ENCODE results near the gene COL6A2. TPM values are rescaled to one million over a fixed set of nuclear protein-coding genes. Genes with fewer than 3 reads are reported as not detected.

Gene COL6A2
- total RNA-seq, 1 experiment from 2014 or later = 87.0 TPM

DNA sequence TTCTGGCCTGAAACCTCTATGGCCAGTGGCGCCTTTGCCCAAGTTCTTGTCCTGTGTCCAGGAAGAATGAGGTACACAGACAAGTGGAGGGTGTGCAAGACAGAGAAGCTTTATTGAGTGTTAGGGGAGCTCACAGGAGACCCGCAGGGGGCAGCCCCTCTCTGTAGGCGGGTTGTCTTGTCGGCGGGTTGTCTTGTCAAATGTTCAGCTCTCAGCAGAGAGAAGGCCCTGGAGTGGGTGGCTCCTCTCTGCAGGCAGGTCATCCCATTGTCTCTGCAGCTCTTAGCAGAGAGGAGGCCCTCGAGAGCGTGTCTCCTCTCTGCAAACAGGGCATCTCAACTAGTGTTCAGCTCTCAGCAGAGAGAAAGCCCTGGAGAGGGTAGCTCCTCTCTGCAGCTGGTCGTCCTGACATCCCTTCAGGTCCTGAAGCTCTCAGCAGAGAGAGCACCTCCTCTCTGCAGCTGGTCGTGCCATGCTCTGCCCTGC lies 11.0 kb downstream of the COL6A2 start:
- POLR2A ChIA-PET = no interaction called here
- BruUV-seq (replicated peaks) = no TSS peak
- intact Hi-C loops (cut with micrococcal nuclease) = no loop called here
- DNase-seq (ENCODE audit: low read depth, low spot score) = no peak
- ATAC-seq = no peak
- RAD21 ChIA-PET (ENCODE audit: low non-redundant PET in 1 of 2, low total read pairs in 2 of 2, uncharacterized antibody in 2 of 2, unreplicated experiment in 2 of 2) = interaction anchor here in 1 of 2 experiments (0.6 kb wide), 1 partner anchor 65 kb away, joined by 3 read pairs; no protein-coding TSS in a partner anchor
- no peak overlapping the region for H3K9ac ChIP-seq (ENCODE audit: low read length)
- H3K79me2 ChIP-seq (ENCODE audit: insufficient read depth, low read length) = no peaks in the 10 kb centered on the region
- H3K27me3 ChIP-seq (ENCODE audit: insufficient read depth, low read length) = no peaks in the 10 kb centered on the region
- H3K9me3 ChIP-seq (ENCODE audit: control insufficient read depth in 1 of 2, insufficient read depth in 1 of 2, low read depth in 1 of 2, low read length in 2 of 2) = peaks cover 7 to 12% of the 10 kb centered on the region in 2 experiments; a peak in 2 of 4 replicates
- TF ChIP-seq POLR2AphosphoS5 (IDR thresholded peaks at IDR 0.05; ENCODE audit: low read depth, low read length) (no peak), SRF (IDR thresholded peaks at IDR 0.05; ENCODE audit: low read depth) (no peak), ZNF274 (IDR thresholded peaks at IDR 0.05; ENCODE audit: low read depth, low read length) (no peak), EGR1 (IDR thresholded peaks at IDR 0.05; ENCODE audit: low read depth) (no peak), ELF1 (IDR thresholded peaks at IDR 0.05; ENCODE audit: borderline replicate concordance, low read depth) (no peak), POLR2A (IDR thresholded peaks at IDR 0.05; ENCODE audit: borderline replicate concordance, extremely low read depth, insufficient read depth, insufficient read length) (no peak), SIN3A (IDR thresholded peaks at IDR 0.05; ENCODE audit: low read depth) (no peak), CEBPB (IDR thresholded peaks at IDR 0.05; ENCODE audit: low read depth) (no peak), ZFX (IDR thresholded peaks at IDR 0.05) (no peak)
- H3K36me3 ChIP-seq (ENCODE audit: control insufficient read depth in 1 of 2, insufficient read depth in 2 of 2, low read length in 2 of 2) = peaks cover 3 to 4% of the 10 kb centered on the region in 2 experiments; a peak in 3 of 4 replicates
- H3K4me2 ChIP-seq (ENCODE audit: low read length) = no peak overlapping the region
- no peaks in the 10 kb centered on the region for H3K4me1 ChIP-seq (ENCODE audit: control insufficient read depth in 1 of 2, insufficient read depth in 2 of 2, low read length in 2 of 2)
- no peaks in the 10 kb centered on the region for H4K20me1 ChIP-seq (ENCODE audit: insufficient read depth)
- H3K9me2 ChIP-seq (ENCODE audit: insufficient read depth) = no peaks in the 10 kb centered on the region
- H3K27ac ChIP-seq (ENCODE audit: low read depth, low read length) = no peak overlapping the region
- no peak overlapping the region for H3K4me3 ChIP-seq (replicated peaks in 1 of 2; ENCODE audit: low read depth in 1 of 2, low read length in 2 of 2)
- no peak overlapping the region for H2AFZ ChIP-seq (ENCODE audit: low read depth, low read length, poor library complexity, severe bottlenecking)
- CTCF ChIA-PET = no interaction called here

DNA sequence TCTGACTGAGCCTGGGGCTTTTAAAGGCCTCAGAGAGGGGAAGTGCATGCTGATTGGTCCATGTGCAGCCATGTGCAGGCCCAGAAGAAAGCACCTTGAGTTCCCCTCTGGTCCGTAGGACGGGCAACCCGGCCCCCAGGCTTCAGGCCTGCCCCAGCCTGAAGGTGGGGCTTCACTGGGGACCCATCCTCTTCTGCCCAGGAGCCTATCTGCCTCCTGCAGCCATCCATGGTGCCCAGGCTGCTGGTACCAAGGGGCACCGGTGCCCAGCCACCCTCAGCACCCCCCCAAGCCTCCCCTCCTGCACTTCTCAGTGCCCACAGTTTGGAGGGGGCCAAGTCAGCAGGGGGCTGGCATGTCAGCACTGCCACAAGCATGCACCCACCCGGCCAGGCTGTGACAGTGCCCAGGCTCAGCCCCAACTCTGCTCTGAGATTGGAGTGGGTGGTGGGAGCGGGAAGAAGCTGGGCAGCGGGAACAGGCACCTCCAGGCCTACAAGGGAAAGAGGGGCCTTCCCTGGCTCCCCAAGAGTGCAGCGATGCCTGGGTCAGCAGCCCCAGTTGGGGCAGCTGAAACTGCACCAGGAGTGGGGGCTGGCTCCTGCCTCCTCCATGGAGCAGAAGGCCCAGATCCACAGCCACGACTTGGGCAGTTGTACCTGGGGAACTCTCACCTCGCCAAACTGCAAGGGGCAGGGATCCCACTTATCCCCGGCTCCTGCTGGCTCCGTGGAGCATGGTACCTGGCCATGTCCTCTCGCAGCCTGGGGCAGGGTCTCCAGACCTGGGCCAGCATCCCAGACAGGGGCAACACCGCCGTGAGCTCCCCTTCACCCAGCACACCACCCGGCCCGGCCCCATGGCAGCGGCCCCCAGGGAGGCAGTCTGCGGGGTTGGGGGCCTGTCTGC lies 11.7 kb downstream of the COL6A2 start:
- Histone ChIP-seq H3K9me3 (ENCODE audit: control insufficient read depth in 1 of 2, insufficient read depth in 1 of 2, low read depth in 1 of 2, low read length in 2 of 2) (peaks cover 5 to 12% of the 10 kb centered on the region in 2 experiments; a peak in 3 of 4 replicates), H3K27ac (ENCODE audit: low read depth, low read length) (no peak overlapping the region), H3K4me3 (replicated peaks in 1 of 2; ENCODE audit: low read depth in 1 of 2, low read length in 2 of 2) (no peak overlapping the region), H3K9ac (ENCODE audit: low read length) (no peak overlapping the region), H4K20me1 (ENCODE audit: insufficient read depth) (no peaks in the 10 kb centered on the region), H3K9me2 (ENCODE audit: insufficient read depth) (no peaks in the 10 kb centered on the region), H3K4me1 (ENCODE audit: control insufficient read depth in 1 of 2, insufficient read depth in 2 of 2, low read length in 2 of 2) (no peaks in the 10 kb centered on the region), H3K79me2 (ENCODE audit: insufficient read depth, low read length) (no peaks in the 10 kb centered on the region), H3K27me3 (ENCODE audit: insufficient read depth, low read length) (no peaks in the 10 kb centered on the region), H3K36me3 (ENCODE audit: control insufficient read depth in 1 of 2, insufficient read depth in 2 of 2, low read length in 2 of 2) (peaks cover 4 to 8% of the 10 kb centered on the region in 2 experiments; a peak in 3 of 4 replicates), H2AFZ (ENCODE audit: low read depth, low read length, poor library complexity, severe bottlenecking) (no peak overlapping the region), H3K4me2 (ENCODE audit: low read length) (no peak overlapping the region)
- ChIA-PET RAD21 (ENCODE audit: low non-redundant PET in 1 of 2, low total read pairs in 2 of 2, uncharacterized antibody in 2 of 2, unreplicated experiment in 2 of 2) (no interaction called here), CTCF (no interaction called here), POLR2A (no interaction called here)
- ATAC-seq = no peak
- no TSS peak for BruUV-seq (replicated peaks)
- intact Hi-C loops (cut with micrococcal nuclease) = no loop called here
- no peak for DNase-seq (ENCODE audit: low read depth, low spot score)
- TF ChIP-seq, protein P1, sequence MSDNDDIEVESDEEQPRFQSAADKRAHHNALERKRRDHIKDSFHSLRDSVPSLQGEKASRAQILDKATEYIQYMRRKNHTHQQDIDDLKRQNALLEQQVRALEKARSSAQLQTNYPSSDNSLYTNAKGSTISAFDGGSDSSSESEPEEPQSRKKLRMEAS (IDR thresholded peaks at IDR 0.05) = no peak
- TF ChIP-seq ZNF274 (IDR thresholded peaks at IDR 0.05; ENCODE audit: low read depth, low read length) (no peak), SIN3A (IDR thresholded peaks at IDR 0.05; ENCODE audit: low read depth) (no peak), TCF7L2 (IDR thresholded peaks at IDR 0.05; ENCODE audit: borderline replicate concordance, extremely low read depth, insufficient read depth, insufficient read length) (no peak), CEBPB (IDR thresholded peaks at IDR 0.05; ENCODE audit: low read depth) (no peak), EGR1 (IDR thresholded peaks at IDR 0.05; ENCODE audit: low read depth) (no peak)
- TF ChIP-seq, protein P2, sequence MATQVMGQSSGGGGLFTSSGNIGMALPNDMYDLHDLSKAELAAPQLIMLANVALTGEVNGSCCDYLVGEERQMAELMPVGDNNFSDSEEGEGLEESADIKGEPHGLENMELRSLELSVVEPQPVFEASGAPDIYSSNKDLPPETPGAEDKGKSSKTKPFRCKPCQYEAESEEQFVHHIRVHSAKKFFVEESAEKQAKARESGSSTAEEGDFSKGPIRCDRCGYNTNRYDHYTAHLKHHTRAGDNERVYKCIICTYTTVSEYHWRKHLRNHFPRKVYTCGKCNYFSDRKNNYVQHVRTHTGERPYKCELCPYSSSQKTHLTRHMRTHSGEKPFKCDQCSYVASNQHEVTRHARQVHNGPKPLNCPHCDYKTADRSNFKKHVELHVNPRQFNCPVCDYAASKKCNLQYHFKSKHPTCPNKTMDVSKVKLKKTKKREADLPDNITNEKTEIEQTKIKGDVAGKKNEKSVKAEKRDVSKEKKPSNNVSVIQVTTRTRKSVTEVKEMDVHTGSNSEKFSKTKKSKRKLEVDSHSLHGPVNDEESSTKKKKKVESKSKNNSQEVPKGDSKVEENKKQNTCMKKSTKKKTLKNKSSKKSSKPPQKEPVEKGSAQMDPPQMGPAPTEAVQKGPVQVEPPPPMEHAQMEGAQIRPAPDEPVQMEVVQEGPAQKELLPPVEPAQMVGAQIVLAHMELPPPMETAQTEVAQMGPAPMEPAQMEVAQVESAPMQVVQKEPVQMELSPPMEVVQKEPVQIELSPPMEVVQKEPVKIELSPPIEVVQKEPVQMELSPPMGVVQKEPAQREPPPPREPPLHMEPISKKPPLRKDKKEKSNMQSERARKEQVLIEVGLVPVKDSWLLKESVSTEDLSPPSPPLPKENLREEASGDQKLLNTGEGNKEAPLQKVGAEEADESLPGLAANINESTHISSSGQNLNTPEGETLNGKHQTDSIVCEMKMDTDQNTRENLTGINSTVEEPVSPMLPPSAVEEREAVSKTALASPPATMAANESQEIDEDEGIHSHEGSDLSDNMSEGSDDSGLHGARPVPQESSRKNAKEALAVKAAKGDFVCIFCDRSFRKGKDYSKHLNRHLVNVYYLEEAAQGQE (IDR thresholded peaks at IDR 0.05; ENCODE audit: low read depth) = no peak
- TF ChIP-seq, protein P3, sequence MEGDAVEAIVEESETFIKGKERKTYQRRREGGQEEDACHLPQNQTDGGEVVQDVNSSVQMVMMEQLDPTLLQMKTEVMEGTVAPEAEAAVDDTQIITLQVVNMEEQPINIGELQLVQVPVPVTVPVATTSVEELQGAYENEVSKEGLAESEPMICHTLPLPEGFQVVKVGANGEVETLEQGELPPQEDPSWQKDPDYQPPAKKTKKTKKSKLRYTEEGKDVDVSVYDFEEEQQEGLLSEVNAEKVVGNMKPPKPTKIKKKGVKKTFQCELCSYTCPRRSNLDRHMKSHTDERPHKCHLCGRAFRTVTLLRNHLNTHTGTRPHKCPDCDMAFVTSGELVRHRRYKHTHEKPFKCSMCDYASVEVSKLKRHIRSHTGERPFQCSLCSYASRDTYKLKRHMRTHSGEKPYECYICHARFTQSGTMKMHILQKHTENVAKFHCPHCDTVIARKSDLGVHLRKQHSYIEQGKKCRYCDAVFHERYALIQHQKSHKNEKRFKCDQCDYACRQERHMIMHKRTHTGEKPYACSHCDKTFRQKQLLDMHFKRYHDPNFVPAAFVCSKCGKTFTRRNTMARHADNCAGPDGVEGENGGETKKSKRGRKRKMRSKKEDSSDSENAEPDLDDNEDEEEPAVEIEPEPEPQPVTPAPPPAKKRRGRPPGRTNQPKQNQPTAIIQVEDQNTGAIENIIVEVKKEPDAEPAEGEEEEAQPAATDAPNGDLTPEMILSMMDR (IDR thresholded peaks at IDR 0.05 in 2 of 3, conservative IDR thresholded peaks at IDR 0.05 in 1 of 3; ENCODE audit: borderline replicate concordance in 1 of 3, insufficient read depth in 1 of 3, low read depth in 2 of 3, low read length in 2 of 3) = no peak

All from HCT116 (cell line).